K562 (cell line): Measurements from ENCODE around the gene PPRC1. TPM values are rescaled to one million over a fixed set of nuclear protein-coding genes. Genes with fewer than 3 reads are reported as not detected.

Source experiments
- GABPB1 ChIP-seq: sonication (generic); formaldehyde crosslinking; IDR thresholded peaks from 2 replicates; pipeline ENCODE4 v1.8.0; 2022; ENCODE audit warnings: mild to moderate bottlenecking, missing genetic modification reagents
- L3MBTL2 ChIP-seq: fragments of 450-650 bp; IDR thresholded peaks from 2 replicates; pipeline ENCODE4 v1.6.1; 2016; ENCODE audit warnings: mild to moderate bottlenecking, moderate library complexity
- NR2C2 ChIP-seq, 2 experiments: fragments of 200-800 bp in 1 of 2; sonication (Bioruptor generic) in 1 of 2; sonication (generic) in 1 of 2; formaldehyde crosslinking in 1 of 2; IDR thresholded peaks; 2 replicates each; pipeline versions ENCODE4 v1.6.1 to v1.8.0; 2016 to 2022; ENCODE audit warnings: mild to moderate bottlenecking in 1 of 2, missing compliant biosample characterization in 1 of 2, missing genetic modification characterization in 1 of 2, missing genetic modification reagents in 1 of 2
- NR4A1 ChIP-seq, 2 experiments: fragments of 250-450 bp in 1 of 2; fragments of 450-650 bp in 1 of 2; sonication (Bioruptor Pico) in 1 of 2; IDR thresholded peaks; 2 replicates each; pipeline versions ENCODE4 v1.4.0 to v1.6.1; 2016 to 2020; ENCODE audit warnings: mild to moderate bottlenecking in 2 of 2, missing compliant biosample characterization in 1 of 2, missing genetic modification characterization in 1 of 2, moderate library complexity in 1 of 2
- PML ChIP-seq: IDR thresholded peaks from 2 replicates; pipeline ENCODE4 v1.6.1; 2012; ENCODE audit warnings: low read length, inconsistent platforms
- POLR2A ChIP-seq: fragments of 450-650 bp; conservative IDR thresholded peaks from 2 replicates; pipeline ENCODE4 v1.6.1; 2016
- POLR3A ChIP-seq: IDR thresholded peaks from 2 replicates; pipeline ENCODE4 v1.6.1; 2011; ENCODE audit warnings: borderline replicate concordance, mild to moderate bottlenecking, moderate library complexity; ENCODE audit not compliant: insufficient read length, insufficient read depth; ENCODE audit errors: extremely low read depth
- SAP30 ChIP-seq: fragments of 200-600 bp; sonication (generic); IDR thresholded peaks from 2 replicates; pipeline ENCODE4 v1.6.1; 2012; ENCODE audit warnings: borderline replicate concordance, low read depth, mild to moderate bottlenecking, moderate library complexity, low read length, control low read depth, inconsistent platforms; ENCODE audit not compliant: insufficient read depth, poor library complexity, severe bottlenecking
- SIN3B ChIP-seq: fragments of 450-650 bp; IDR thresholded peaks from 2 replicates; pipeline ENCODE4 v1.6.1; 2017; ENCODE audit warnings: low read depth, mild to moderate bottlenecking, moderate library complexity
- SUPT5H ChIP-seq: fragments of 450-650 bp; IDR thresholded peaks from 2 replicates; pipeline ENCODE4 v1.6.1; 2016
- ZNF232 ChIP-seq: sonication (generic); formaldehyde crosslinking; IDR thresholded peaks from 2 replicates; pipeline ENCODE4 v1.8.0; 2022; ENCODE audit warnings: mild to moderate bottlenecking, missing genetic modification reagents
- polyA plus RNA-seq, 8 experiments: library from polyadenylated mRNA; depleted of rRNA in 4 of 8; stranded (reverse) in 5 of 8; unstranded in 3 of 8; fragments of >200 nt; fragmentation: Nextera tagmentation in 2 of 8; fragmentation: Illumina TruSeq in 1 of 8; extraction: Ambion mirVana in 2 of 8; extraction: Trizol in 1 of 8; gene quantifications; 2 replicates each; pipeline versions ENCODE4 v1.2.1 to v1.2.3, GENCODE V29; 2011 to 2014; ENCODE audit warnings: inconsistent platforms in 1 of 8, missing spikeins in 1 of 8
- total RNA-seq, 7 experiments: library from RNA; depleted of rRNA in 6 of 7; stranded (reverse); fragments of >200 nt in 6 of 7; fragmentation: Illumina TruSeq in 2 of 7; extraction: Trizol in 2 of 7; gene quantifications; 2 replicates each; pipeline versions ENCODE4 v1.2.1 to v1.2.3, GENCODE V29; 2011 to 2021; ENCODE audit warnings: low replicate concordance in 1 of 7
- TF ChIP-seq, protein P1 (sequence below): fragments of 450-650 bp; IDR thresholded peaks from 2 replicates; pipeline ENCODE4 v1.6.1; 2016; ENCODE audit warnings: mild to moderate bottlenecking, moderate library complexity
- TF ChIP-seq, protein P2 (sequence below), 2 experiments: fragments of 250-450 bp in 1 of 2; fragments of 450-650 bp in 1 of 2; sonication (Bioruptor Pico) in 1 of 2; IDR thresholded peaks; 2 replicates each; pipeline versions ENCODE4 v1.6.1 to v1.8.0; 2016 to 2021; ENCODE audit warnings: mild to moderate bottlenecking in 2 of 2, moderate library complexity in 2 of 2, missing compliant biosample characterization in 1 of 2, missing genetic modification characterization in 1 of 2

PPRC1 gene
- total and polyA plus RNA-seq, 9 of the 15 experiments (the other 6 are each of a cell fraction or from before 2014, with no cell fraction given): 8.5 to 47.1 (median 16.2) TPM

DNA sequence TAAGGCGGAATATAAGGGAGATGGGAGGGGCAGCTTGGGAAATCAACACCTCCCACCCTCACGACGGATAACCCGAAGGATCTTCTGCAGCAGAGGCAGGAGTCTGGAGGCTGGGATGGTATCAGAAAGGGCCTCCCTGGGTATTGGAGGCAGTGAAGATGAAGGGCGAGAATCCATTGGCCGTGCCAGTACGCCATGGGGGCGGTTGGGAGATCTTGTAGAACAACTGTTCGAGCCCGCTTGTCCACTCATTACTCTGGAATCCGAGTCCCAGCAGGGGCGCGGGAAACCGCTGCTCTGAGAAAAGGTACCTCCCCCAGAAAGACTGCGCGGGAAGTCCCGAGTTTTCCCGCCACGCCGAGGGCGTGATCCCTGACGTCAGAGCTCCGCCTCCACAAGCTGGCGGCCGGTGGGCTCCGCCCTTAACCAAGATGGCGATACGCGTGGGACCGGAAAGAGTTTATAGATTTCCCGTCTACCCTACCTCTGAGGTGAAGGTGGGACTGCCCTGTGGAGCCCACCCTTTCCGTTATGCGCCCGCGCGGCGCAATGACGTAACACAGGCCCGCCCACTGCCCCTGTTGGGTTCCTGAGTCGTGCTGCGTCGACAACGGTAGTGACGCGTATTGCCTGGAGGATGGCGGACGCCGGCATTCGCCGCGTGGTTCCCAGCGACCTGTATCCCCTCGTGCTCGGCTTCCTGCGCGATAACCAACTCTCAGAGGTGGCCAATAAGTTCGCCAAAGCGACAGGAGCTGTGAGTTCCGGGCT lies 19.1 kb downstream of the PPRC1 start, which contains the start of gene NOLC1 (continued):
- TF ChIP-seq SAP30 (peak; percentile 93), GABPB1 (CRISPR knock-in tag) (peak; percentile 92), NR4A1 (CRISPR knock-in tag; IDR thresholded peaks at IDR 0.05) (no peak), NR4A1 (tag; IDR thresholded peaks at IDR 0.05) (no peak), POLR3A (no peak), NR2C2 (CRISPR knock-in tag; IDR thresholded peaks at IDR 0.05) (peak; percentile 73; the same call in 1 of the 2 replicates), NR2C2 (tag; IDR thresholded peaks at IDR 0.05) (peak; percentile 98), ZNF232 (CRISPR knock-in tag) (0 out of 2 replicates have a peak, but pooled peaks have one; percentile 24), SUPT5H (peak; percentile 88), SIN3B (peak; percentile 76), PML (0 out of 2 replicates have a peak, but pooled peaks have one; percentile 26), POLR2A (peak; percentile 94), L3MBTL2 (peak; percentile 66)
- TF ChIP-seq, protein P1, sequence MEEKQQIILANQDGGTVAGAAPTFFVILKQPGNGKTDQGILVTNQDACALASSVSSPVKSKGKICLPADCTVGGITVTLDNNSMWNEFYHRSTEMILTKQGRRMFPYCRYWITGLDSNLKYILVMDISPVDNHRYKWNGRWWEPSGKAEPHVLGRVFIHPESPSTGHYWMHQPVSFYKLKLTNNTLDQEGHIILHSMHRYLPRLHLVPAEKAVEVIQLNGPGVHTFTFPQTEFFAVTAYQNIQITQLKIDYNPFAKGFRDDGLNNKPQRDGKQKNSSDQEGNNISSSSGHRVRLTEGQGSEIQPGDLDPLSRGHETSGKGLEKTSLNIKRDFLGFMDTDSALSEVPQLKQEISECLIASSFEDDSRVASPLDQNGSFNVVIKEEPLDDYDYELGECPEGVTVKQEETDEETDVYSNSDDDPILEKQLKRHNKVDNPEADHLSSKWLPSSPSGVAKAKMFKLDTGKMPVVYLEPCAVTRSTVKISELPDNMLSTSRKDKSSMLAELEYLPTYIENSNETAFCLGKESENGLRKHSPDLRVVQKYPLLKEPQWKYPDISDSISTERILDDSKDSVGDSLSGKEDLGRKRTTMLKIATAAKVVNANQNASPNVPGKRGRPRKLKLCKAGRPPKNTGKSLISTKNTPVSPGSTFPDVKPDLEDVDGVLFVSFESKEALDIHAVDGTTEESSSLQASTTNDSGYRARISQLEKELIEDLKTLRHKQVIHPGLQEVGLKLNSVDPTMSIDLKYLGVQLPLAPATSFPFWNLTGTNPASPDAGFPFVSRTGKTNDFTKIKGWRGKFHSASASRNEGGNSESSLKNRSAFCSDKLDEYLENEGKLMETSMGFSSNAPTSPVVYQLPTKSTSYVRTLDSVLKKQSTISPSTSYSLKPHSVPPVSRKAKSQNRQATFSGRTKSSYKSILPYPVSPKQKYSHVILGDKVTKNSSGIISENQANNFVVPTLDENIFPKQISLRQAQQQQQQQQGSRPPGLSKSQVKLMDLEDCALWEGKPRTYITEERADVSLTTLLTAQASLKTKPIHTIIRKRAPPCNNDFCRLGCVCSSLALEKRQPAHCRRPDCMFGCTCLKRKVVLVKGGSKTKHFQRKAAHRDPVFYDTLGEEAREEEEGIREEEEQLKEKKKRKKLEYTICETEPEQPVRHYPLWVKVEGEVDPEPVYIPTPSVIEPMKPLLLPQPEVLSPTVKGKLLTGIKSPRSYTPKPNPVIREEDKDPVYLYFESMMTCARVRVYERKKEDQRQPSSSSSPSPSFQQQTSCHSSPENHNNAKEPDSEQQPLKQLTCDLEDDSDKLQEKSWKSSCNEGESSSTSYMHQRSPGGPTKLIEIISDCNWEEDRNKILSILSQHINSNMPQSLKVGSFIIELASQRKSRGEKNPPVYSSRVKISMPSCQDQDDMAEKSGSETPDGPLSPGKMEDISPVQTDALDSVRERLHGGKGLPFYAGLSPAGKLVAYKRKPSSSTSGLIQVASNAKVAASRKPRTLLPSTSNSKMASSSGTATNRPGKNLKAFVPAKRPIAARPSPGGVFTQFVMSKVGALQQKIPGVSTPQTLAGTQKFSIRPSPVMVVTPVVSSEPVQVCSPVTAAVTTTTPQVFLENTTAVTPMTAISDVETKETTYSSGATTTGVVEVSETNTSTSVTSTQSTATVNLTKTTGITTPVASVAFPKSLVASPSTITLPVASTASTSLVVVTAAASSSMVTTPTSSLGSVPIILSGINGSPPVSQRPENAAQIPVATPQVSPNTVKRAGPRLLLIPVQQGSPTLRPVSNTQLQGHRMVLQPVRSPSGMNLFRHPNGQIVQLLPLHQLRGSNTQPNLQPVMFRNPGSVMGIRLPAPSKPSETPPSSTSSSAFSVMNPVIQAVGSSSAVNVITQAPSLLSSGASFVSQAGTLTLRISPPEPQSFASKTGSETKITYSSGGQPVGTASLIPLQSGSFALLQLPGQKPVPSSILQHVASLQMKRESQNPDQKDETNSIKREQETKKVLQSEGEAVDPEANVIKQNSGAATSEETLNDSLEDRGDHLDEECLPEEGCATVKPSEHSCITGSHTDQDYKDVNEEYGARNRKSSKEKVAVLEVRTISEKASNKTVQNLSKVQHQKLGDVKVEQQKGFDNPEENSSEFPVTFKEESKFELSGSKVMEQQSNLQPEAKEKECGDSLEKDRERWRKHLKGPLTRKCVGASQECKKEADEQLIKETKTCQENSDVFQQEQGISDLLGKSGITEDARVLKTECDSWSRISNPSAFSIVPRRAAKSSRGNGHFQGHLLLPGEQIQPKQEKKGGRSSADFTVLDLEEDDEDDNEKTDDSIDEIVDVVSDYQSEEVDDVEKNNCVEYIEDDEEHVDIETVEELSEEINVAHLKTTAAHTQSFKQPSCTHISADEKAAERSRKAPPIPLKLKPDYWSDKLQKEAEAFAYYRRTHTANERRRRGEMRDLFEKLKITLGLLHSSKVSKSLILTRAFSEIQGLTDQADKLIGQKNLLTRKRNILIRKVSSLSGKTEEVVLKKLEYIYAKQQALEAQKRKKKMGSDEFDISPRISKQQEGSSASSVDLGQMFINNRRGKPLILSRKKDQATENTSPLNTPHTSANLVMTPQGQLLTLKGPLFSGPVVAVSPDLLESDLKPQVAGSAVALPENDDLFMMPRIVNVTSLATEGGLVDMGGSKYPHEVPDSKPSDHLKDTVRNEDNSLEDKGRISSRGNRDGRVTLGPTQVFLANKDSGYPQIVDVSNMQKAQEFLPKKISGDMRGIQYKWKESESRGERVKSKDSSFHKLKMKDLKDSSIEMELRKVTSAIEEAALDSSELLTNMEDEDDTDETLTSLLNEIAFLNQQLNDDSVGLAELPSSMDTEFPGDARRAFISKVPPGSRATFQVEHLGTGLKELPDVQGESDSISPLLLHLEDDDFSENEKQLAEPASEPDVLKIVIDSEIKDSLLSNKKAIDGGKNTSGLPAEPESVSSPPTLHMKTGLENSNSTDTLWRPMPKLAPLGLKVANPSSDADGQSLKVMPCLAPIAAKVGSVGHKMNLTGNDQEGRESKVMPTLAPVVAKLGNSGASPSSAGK: peak; percentile 22; the same call in 1 of the 2 replicates
- TF ChIP-seq, protein P2, sequence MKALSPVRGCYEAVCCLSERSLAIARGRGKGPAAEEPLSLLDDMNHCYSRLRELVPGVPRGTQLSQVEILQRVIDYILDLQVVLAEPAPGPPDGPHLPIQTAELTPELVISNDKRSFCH (CRISPR knock-in tag; IDR thresholded peaks at IDR 0.05): no peak
- TF ChIP-seq, protein P2 (tag; IDR thresholded peaks at IDR 0.05): no peak
